Activated T-cell treated with anti-CD3 and anti-CD28 coated beads, Interleukin-2, amount 50 U/mL, for 1 hour (primary cell): ENCODE data around the gene RGS14.

Source experiments
- DNase-seq: peaks from one replicate; pipeline ENCODE4 v3.0.0-alpha.2; 2020

Gene RGS14

GRCh38 chr5:177383181-177383580 lies 25.5 kb downstream of the RGS14 start:
- no peak for DNase-seq

- DNase-seq, result no peak
These were observed 26.4 kb downstream of the RGS14 start, which contains the start of gene SLC34A1 for GRCh38 chr5:177384134-177384533. Gene SLC34A1 (plus strand): TSS chr5:177384434. CDS start chr5:177385742, 1,308 bp downstream.

- no peak for DNase-seq
These were observed 28.0 kb downstream of the RGS14 start for GRCh38 chr5:177385720-177386119.

- DNase-seq, result no peak
These were observed 28.8 kb downstream of the RGS14 start for GRCh38 chr5:177386542-177386941.

- no peak for DNase-seq
These were observed 29.7 kb downstream of the RGS14 start for GRCh38 chr5:177387405-177387804.

GRCh38 chr5:177388521-177389052 lies 30.9 kb downstream of the RGS14 start:
- DNase-seq, result no peak

GRCh38 chr5:177389241-177390169 lies 31.8 kb downstream of the RGS14 start:
- peak; percentile 58 for DNase-seq

GRCh38 chr5:177390363-177391300 lies 32.9 kb downstream of the RGS14 start:
- peak; percentile 83 for DNase-seq

- no peak for DNase-seq
These were observed 35.0 kb downstream of the RGS14 start for GRCh38 chr5:177392765-177393164.

- no peak for DNase-seq
These were observed 35.6 kb downstream of the RGS14 start for GRCh38 chr5:177393206-177393765.

GRCh38 chr5:177393990-177394389 lies 36.3 kb downstream of the RGS14 start:
- DNase-seq, result no peak

GRCh38 chr5:177396078-177396477 lies 38.4 kb downstream of the RGS14 start:
- DNase-seq, result no peak

- no peak for DNase-seq
These were observed 39.1 kb downstream of the RGS14 start for GRCh38 chr5:177396807-177397206.

- DNase-seq, result no peak
These were observed 40.2 kb downstream of the RGS14 start for GRCh38 chr5:177397875-177398390.

- DNase-seq, result no peak
These were observed 42.5 kb downstream of the RGS14 start, which contains the start of gene PFN3 for GRCh38 chr5:177399997-177400868. Gene PFN3 (minus strand): TSS chr5:177400661. CDS start chr5:177400576, 85 bp downstream.

- DNase-seq, result peak; percentile 71
These were observed 44.7 kb downstream of the RGS14 start for GRCh38 chr5:177402271-177403043.

GRCh38 chr5:177403102-177403791 lies 45.5 kb downstream of the RGS14 start:
- peak; percentile 67 for DNase-seq

GRCh38 chr5:177403792-177404640 lies 46.3 kb downstream of the RGS14 start:
- peak; percentile 87 for DNase-seq

- DNase-seq, result no peak
These were observed 47.0 kb downstream of the RGS14 start for GRCh38 chr5:177404641-177405179.
